Measurements from ENCODE around the gene ELK3. TPM values are rescaled to one million over a fixed set of nuclear protein-coding genes. Genes with fewer than 3 reads are reported as not detected.
A peak's percentile ranks its signal among the peaks of the same experiment; 100 is the strongest.

ELK3 gene
- total and polyA plus RNA-seq, 4 donors, result 9.1 to 68.5 (median 40.3) TPM

GRCh38 chr12:96236221-96236822 is 42.1 kb downstream of the ELK3 start:
- TF ChIP-seq, protein P1, sequence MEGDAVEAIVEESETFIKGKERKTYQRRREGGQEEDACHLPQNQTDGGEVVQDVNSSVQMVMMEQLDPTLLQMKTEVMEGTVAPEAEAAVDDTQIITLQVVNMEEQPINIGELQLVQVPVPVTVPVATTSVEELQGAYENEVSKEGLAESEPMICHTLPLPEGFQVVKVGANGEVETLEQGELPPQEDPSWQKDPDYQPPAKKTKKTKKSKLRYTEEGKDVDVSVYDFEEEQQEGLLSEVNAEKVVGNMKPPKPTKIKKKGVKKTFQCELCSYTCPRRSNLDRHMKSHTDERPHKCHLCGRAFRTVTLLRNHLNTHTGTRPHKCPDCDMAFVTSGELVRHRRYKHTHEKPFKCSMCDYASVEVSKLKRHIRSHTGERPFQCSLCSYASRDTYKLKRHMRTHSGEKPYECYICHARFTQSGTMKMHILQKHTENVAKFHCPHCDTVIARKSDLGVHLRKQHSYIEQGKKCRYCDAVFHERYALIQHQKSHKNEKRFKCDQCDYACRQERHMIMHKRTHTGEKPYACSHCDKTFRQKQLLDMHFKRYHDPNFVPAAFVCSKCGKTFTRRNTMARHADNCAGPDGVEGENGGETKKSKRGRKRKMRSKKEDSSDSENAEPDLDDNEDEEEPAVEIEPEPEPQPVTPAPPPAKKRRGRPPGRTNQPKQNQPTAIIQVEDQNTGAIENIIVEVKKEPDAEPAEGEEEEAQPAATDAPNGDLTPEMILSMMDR (IDR thresholded peaks at IDR 0.05; ENCODE audit: control extremely low read depth, extremely low read depth), result no peak
- Histone ChIP-seq H3K27ac (ENCODE audit: low read depth in 1 of 2, low read length in 1 of 2) (peak overlapping the region in 1 of 2 donors; percentile 32), H3K4me3 (no peak overlapping the region), H3K9me3 (ENCODE audit: control insufficient read depth in 4 of 4, insufficient read depth in 3 of 4, low read length in 3 of 4) (no peaks in the 10 kb centered on the region), H3K9ac (ENCODE audit: insufficient read depth in 1 of 2, low read length in 2 of 2) (no peak overlapping the region), H3K4me1 (ENCODE audit: control insufficient read depth in 5 of 5, insufficient read depth in 5 of 5, low read length in 5 of 5) (peaks cover 0 to 48% (median 25%) of the 10 kb centered on the region in 5 donors), H3K36me3 (ENCODE audit: control insufficient read depth in 4 of 4, insufficient read depth in 4 of 4, low read length in 4 of 4) (peaks cover 0 to 9% (median under 1%) of the 10 kb centered on the region in 4 donors), H3K27me3 (ENCODE audit: control insufficient read depth in 3 of 3, insufficient read depth in 3 of 3, low read length in 2 of 3) (no peaks in the 10 kb centered on the region)
- ATAC-seq (ENCODE audit: insufficient read depth, low FRiP score) (no peak), DNase-seq (no peak)
- WGBS, 2 donors, result 65 to 69% methylated on average over 18 of the region's 18 CpGs

- no peaks in the 10 kb centered on the region for H3K27me3 ChIP-seq (ENCODE audit: control insufficient read depth in 3 of 3, insufficient read depth in 3 of 3, low read length in 2 of 3)
- WGBS, 2 donors, result 88 to 93% methylated on average over 7 of the region's 7 CpGs
- no peak overlapping the region for H3K4me3 ChIP-seq
- no peak for ATAC-seq (ENCODE audit: insufficient read depth, low FRiP score)
- no peak overlapping the region for H3K9ac ChIP-seq (ENCODE audit: insufficient read depth in 1 of 2, low read length in 2 of 2)
- H3K4me1 ChIP-seq (ENCODE audit: control insufficient read depth in 5 of 5, insufficient read depth in 5 of 5, low read length in 5 of 5), result peaks cover 0 to 48% (median 27%) of the 10 kb centered on the region in 5 donors
- peak overlapping the region; percentile 58 to 74 for H3K27ac ChIP-seq (ENCODE audit: low read depth in 1 of 2, low read length in 1 of 2)
- DNase-seq, result no peak
- TF ChIP-seq, protein P1 (IDR thresholded peaks at IDR 0.05; ENCODE audit: control extremely low read depth, extremely low read depth), result no peak
- peaks cover 0 to 12% (median under 1%) of the 10 kb centered on the region in 4 donors for H3K36me3 ChIP-seq (ENCODE audit: control insufficient read depth in 4 of 4, insufficient read depth in 4 of 4, low read length in 4 of 4)
- H3K9me3 ChIP-seq (ENCODE audit: control insufficient read depth in 4 of 4, insufficient read depth in 3 of 4, low read length in 3 of 4), result no peaks in the 10 kb centered on the region
Observed at GRCh38 chr12:96237035-96237434, 42.9 kb downstream of the ELK3 start.

GRCh38 chr12:96237465-96238077 is 43.4 kb downstream of the ELK3 start:
- ATAC-seq (ENCODE audit: insufficient read depth, low FRiP score) (no peak), DNase-seq (no peak)
- H3K27me3 ChIP-seq (ENCODE audit: control insufficient read depth in 3 of 3, insufficient read depth in 3 of 3, low read length in 2 of 3), result no peaks in the 10 kb centered on the region
- H3K4me3 ChIP-seq, result no peak overlapping the region
- H3K27ac ChIP-seq (ENCODE audit: low read depth in 1 of 2, low read length in 1 of 2), result peak overlapping the region; percentile 58 to 74
- H3K36me3 ChIP-seq (ENCODE audit: control insufficient read depth in 4 of 4, insufficient read depth in 4 of 4, low read length in 4 of 4), result peaks cover 0 to 12% (median under 1%) of the 10 kb centered on the region in 4 donors
- H3K9ac ChIP-seq (ENCODE audit: insufficient read depth in 1 of 2, low read length in 2 of 2), result no peak overlapping the region
- 24 to 35% methylated on average over 9 of the region's 9 CpGs for WGBS, 2 donors
- no peaks in the 10 kb centered on the region for H3K9me3 ChIP-seq (ENCODE audit: control insufficient read depth in 4 of 4, insufficient read depth in 3 of 4, low read length in 3 of 4)
- TF ChIP-seq, protein P1 (IDR thresholded peaks at IDR 0.05; ENCODE audit: control extremely low read depth, extremely low read depth), result no peak
- H3K4me1 ChIP-seq (ENCODE audit: control insufficient read depth in 5 of 5, insufficient read depth in 5 of 5, low read length in 5 of 5), result peaks cover 0 to 51% (median 28%) of the 10 kb centered on the region in 5 donors
